NCI-H128 (cell line): ENCODE data around the gene TRIM38.
"Not testable (repeated sequence)": the region's sequence is repeated elsewhere in the genome, so short reads cannot be mapped to it uniquely, and the experiment has no call there.

Experiments
- DNase-seq: peaks from one replicate; lab custom pipeline; 2025; ENCODE audit not compliant: unreplicated experiment; lab: John Stamatoyannopoulos, UW

TRIM38 gene

DNA sequence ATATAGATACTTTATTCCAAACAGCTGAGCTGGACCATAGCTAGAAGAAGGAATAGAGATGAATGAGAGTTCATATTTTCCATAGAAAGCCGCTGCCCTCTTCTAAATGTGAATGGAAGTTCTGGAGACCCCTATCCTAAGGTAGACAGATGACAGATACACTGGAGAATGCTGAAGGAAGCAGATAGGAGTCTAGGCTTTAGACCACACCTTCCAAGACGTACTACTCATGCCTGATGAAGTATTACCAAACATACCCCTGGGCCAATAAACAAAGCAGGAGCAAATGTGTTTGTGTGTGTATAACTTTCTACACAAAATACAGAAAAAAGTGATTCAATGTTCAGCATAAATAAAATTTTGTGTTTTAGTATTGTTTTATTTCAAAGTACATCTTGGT, 23.0 kb upstream of the TRIM38 start:
- DNase-seq, result no peak

DNA sequence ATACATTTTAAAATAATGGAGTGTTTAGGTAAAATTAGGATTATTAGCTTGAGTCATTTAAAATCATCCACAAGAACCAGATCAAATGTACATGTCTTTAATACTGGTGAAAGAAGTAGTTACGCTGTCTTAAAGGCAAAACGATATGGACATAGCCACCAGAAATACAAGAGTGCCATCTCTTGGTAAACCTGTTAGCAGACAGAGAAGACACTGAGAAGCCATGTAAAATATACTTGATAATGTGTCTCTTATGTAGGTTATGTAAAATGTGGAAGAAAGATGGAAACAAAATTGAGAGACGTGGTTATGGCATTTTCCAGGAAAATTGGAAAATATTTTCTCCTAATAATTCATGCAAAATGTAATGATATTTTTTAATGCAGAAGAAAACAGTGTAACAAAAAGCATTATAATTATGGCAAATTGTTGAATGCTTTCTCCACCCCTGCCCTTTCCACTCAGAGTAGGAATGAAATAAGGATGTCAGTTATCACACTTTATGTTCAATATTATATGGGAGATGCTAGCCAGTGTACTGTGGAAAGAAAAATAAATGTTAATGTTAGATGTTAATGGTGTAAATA, 19.9 kb upstream of the TRIM38 start:
- no peak for DNase-seq

DNA sequence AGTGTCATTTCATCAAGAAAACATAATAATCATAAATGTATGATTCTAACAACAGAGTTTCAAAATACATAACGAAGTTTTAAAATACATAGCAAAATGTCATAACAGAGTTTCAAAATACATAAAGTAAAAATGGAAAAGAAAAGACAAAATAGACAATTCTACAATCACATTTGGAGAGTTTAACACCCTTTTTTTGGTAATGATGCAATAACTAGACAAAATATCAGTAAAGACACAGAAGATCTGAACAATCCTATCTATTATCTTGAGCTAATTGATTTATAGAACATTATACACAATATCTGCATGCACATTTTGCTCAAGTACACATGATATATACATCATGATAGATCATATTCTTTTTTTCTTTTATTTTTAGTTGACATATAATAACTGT, 18.7 kb upstream of the TRIM38 start:
- no peak for DNase-seq

DNA sequence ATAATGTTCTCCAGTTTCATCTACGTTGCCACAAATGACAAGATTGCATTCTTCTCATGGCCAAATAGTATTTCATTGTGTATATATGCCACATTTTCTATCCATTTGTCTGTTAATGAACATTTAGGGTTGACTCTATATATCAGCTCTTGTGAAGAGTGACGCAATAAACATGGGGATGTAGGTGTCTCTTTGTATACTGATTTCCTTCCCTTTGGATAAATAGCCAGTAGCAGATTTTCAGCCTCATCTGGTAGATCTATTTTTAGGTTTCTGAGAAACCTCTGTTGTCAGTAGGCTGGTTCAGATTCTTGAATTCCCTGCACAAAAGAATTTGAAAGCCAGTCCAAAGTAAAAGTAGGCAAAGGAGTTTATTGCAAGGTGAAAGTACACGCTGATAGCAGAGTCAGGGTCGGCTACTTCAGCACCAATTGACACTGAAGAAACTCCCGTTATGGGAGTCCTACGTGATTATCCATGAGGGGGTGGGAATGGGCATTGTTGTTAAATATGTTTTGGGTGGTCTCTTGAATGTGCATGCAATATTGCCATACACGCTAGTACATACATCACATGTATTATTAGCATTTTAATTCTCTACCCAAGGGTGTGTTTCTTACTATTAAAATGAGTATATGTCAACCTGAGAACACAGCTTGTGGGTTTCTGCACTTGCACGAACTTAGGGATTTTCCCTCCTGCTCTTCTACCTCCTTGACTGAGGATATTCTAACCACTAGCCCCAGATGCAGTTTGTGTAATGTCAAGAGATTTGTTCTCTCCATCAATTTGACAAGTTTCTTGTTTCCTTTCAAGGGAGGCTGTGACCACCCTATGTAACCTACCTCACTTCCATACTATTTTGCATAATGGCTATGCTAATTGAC, 17.7 kb upstream of the TRIM38 start:
- DNase-seq, result no peak

DNA sequence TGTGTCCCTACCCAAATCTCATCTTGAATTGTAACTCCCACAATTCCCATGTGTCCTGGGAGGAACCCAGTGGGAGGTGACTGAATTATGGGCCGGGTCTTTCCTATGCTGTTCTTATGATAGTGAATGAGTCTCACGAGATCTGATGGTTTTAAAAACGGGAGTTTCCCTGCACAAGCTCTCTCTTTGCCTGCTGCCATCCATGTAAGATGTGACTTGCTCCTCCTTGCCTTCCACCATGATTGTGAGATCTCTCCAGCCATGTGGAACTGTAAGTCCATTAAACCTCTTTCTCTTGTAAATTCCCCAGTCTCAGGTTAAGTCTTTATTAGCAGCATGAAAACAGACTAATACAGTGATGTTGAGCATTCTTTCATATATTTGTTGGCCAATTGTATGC, 16.9 kb upstream of the TRIM38 start:
- DNase-seq, result not testable (repeated sequence)

DNA sequence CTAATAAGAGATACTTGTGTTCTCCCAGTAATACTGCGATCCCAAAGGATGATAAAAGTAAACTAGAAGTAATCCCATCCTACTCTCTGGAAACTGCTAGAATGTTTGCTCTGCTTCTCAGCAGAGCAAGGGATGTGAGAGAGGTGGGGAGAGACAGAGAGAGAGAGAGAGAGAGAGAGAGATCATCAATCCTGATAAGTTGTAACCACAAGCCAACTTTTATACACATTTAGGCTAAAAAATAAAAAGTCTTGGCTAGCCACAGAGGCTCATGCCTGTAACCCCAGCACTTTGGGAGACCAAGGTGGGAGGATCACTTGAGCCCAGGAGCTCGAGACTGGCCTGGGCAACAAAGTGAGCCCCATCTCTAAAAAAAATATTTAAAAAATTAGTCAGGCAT, 16.0 kb upstream of the TRIM38 start:
- no peak for DNase-seq

DNA sequence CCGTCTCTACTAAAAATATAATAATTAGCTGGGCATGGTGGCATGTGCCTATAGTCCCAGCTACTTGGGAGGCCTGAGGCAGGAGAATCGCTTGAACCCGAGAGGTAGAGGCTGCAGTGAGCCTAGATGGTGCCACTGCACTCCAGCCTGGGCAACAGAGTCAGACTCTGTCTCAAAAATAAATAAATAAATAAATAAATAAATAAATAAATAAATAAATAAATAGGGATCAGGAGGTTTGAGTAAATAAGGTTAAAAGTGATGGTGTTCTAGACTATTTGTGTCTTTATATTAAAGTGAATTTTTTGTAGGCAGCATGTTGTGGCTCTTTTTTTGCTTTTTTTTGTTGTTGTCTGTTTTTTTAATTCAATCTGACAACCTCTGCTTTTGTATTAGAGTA, 15.1 kb upstream of the TRIM38 start:
- DNase-seq, result not testable (repeated sequence)

DNA sequence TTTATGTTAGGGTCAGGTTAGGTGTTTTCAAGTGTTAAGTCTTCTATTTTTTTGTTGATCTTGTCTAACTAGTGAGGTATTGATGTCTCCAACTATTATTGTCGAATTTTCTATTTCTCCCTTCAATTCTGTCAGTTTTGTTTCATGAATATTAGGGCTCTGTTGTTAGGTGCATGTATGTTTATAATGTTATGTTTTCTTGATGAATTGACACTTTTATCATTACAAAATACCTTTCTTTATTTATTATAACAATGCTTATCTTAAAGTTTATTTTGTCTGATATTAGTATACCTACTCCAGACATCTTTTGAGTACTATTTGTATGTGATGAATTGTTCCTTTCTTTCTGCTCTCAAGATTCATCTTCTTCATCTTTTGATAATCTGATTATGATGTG, 12.9 kb upstream of the TRIM38 start:
- DNase-seq, result no peak

DNA sequence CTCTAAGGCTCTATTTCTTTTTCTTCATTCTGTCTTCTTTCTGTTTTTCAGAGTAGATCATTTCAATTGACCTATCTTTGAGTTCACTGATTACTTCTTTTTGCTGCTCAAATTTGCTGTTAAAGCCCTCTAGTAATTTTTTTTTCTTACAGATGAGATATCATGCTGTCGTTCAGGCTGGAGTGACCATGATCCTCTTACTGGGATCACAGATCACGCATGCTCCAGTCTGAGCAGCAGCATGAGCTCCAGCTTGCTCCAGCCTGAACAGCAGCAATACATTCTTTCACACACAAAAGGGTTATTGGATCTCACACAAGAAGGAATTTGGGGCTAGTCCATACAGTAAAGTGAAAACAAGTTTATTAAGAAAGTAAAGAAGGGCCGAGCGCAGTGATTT, 12.3 kb upstream of the TRIM38 start:
- no peak for DNase-seq

DNA sequence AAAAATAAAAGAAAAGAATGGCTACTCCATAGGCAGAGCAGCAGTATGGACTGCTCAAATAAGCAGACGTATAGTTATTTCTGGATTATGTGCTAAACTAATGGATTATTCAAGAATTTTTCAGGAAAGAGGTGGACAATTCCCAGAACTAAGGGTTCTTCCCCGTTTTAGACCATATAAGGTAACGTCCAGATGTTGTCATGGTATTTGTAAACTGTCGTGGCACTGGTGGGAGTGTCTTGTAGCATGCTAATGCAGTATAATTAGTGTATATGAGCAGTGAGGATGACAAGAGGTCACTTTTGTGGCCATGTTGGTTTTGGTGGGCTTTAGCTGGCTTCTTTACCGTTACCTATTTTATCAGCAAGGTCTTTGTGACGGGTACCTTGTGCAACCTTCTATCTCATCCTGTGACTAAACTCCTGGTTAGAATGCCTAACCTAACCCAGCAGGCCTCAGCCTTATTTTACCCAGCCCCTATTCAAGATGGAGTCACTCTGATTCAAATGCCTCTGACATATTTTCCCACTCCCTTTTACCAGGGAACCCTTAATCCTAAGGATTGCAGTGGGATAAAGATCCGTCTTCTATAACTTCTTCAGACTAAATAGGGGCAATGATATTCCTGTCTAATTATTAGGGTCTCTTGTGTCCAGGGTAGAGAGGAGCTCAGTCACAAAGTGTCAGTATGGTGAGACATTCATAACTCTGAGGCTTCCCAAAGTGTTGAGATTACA, 11.1 kb upstream of the TRIM38 start:
- DNase-seq, result no peak

DNA sequence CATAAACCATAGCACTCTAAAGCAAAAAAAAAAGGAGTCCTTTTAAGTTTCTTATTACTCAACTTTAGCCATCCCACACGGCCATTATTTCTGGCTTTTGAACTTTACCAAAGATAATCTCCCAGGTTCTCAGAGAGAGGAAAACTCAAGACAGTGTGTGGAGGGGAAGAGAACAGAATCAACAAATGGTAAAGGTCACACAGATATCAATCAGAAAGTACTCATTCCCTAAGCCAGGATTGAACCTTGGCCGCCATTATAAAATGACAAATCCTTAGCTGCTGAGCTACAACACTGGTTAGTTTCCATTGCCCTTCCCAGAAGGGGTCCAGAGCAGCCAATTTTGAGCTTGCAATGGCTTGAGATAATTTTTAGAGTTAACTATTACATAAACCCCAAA, 10.1 kb upstream of the TRIM38 start:
- DNase-seq, result no peak

DNA sequence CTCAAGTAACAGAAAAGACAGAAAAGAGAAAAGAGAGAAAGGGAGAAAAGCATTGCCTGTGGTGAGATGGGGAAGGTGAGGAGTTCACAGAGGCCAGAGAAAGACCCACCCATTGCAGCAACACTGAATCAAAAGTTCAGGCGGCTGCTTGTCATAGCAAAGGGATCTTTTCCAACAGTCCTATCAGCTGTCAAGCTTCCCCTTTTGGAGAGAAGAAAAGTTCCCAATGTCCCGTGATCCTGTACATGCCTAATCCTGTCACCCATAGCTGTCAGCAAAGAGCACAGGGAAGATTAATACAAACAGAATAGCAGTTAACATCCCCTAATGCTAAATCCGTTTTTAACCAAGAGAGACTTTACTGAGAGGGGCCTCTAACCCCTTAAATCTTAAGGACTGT, 8.9 kb upstream of the TRIM38 start:
- DNase-seq, result no peak

DNA sequence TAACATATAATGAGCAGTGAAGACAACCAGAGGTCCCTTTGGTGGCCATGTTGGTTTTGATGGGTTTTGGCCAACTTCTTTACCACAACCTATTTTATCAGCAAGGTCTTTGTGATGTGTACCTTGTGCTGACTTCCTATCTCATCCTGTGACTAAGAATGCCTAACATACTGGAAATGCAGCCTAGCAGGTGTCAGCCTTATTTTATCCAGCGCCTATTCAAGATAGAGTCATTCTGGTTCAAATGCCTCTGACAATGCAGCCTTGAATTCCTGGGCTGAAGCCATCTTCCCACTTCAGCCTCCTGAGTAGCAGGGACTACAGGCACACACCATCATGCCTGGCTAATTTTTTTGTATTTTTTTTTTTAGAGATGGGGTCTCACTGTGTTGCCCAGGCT, 7.8 kb upstream of the TRIM38 start:
- no peak for DNase-seq

DNA sequence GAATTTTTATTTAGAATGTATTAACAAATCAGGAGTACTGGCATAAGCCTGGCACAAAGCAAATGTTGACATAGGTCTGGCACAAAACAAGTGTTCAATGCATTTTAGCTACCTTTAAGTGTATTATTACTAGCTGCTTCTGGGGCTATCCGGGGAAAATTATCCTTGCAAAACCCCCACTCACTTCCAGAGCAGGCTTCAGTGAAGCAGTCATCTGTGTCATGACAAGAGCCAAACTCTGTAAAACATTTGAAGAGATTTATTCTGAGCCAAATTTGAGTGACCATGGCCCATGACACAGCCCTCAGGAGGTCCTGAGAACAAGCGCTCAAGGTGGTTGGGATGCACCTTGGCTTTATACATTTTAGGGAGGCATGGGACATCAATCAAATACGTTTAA, 6.4 kb upstream of the TRIM38 start:
- no peak for DNase-seq

DNA sequence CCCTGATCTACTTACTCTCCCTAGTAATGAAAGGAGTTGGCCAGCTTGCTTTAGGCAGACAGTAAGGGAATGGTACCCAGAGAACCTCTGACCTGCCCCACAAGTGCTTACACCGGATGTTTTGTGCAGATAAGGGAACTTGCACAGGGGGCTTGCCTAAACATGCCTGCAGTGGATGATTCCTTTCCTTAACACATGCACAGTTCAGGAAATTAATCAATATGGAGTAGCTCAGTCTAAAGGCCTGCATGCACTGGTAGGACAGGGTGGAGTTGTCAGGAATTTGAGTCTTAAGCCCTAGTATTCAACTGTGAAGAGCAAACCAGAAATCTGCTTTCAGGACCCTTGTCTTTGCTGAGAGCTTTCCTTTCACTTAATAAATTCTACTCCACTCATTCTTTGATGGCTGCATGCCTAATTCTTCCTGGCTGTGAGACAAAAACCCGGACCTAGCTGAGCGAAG, 3.9 kb upstream of the TRIM38 start:
- DNase-seq, result no peak

DNA sequence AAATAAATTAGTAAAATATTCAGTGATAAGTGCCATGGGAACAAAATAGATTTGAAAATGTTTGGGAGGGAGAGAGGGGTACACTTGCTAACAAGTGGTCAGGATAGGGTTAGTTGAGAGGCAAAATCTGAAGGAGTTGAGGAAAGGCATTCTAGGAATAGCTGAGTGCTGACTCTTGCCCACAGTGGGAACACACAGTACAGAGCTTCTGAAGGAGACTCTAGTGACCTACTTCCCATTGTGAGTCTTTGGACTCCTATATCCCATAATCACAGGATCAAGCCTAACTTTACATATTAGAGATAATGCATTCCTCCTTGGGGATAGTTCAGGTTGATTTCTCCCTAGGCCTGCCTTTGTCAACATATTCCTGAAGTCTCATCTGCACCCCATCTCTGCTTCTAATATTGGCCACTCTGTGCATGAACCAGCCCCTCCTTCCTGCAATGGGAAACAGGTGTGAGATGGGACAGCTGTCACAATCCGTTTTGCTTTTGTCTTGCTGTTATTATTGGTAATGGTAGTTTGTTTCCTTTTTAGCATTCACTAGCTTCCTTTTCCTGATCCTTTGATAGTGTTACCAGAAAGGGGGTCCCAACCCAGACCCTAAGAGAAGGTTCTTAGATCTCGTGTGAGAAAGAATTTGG, 2.6 kb upstream of the TRIM38 start:
- no peak for DNase-seq

DNA sequence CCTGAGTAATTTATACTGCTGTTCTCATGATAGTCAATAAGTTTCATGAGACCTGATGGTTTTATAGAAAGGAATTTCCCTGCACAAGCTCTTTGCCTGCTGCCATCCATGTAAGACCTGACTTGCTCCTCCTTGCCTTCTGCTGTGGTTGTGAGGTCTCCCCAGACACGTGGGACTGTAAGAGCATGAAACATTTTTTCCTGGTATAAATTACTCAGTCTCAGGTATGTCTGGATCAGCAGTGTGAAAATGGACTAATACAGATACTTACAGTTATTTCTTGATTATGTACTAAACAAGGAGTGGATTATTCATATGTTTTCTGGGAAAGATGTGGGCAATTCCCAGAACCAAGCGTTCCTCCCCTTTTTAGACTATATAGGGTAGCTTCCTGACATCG, 1.9 kb upstream of the TRIM38 start:
- no peak for DNase-seq

DNA sequence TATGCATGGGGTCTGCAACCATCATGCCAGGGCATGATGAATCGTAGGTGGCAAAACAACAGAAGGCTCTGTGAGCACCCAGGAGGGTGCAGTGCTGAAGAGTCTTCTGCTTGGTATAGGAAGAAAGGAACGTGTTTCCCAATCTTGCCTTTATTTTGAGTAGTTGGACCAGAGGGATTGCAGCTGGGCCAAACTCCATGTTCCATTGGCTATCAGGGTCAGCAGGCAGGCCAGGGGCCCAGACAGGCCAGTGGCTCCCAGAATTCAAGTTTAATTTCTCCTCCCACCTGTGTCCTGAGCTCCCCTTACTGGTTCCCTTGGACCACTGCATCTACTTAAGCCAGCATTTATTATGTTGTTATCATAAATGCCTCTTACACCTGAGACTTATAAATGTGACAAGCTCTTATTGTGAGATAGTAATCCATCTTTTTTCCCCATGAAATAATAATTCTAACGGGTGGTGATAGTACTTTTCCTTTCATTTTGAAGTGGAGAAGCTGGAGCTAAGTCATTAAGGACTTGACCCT, 918 bp upstream of the TRIM38 start:
- DNase-seq, result no peak

DNA sequence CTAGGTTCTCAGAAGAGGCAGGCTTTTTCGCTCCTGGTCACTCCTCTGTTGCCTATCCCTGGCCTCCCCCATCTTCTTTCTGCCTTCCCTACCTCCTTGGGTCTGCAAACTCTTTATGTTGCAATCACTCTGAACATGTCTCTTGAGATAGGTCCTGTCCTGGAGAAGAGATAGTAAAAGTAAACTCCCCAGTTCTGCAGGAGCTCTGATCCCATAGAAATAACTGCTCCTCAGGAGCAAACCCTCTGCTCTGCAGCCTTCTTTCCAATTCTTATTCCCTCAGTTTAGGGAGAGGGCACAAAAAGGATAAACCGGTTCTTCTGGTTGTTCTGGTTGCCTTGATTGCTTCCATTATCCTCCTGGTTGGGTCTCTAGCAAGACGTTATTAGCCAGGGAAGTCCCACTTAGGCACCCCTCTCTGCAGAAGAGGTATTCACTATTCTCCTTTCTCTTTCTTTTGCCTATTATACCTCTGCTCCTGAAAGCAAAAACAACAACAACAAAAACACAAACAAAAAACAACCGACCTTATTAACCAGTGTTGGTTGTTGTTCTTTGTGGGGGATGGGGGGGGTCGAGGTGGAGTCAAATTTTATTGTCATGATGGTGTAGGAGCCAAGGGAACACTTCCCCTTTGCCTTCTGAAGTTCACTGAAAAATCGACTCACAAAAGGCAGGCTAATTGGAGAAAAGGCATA, 973 bp downstream of the TRIM38 start:
- peak; percentile 21 for DNase-seq

DNA sequence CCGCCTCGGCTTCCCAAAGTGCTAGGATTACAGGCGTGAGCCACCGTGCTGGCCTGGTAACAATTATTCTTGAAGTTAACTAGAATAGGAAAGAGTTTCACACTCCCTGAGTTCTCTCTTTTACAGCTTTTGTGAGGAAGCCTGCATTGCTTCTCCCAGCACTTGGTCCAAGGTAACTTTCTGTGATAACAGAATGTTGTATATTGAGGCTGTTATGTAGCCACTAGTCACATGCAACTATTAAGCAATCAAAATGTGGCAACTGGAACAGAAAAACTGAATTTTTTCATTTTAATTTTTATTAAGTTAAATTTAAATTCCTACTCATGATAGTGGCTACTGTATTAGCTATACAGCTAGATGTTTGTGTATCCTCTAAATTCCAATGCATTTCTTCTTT, 2.5 kb downstream of the TRIM38 start:
- no peak for DNase-seq

DNA sequence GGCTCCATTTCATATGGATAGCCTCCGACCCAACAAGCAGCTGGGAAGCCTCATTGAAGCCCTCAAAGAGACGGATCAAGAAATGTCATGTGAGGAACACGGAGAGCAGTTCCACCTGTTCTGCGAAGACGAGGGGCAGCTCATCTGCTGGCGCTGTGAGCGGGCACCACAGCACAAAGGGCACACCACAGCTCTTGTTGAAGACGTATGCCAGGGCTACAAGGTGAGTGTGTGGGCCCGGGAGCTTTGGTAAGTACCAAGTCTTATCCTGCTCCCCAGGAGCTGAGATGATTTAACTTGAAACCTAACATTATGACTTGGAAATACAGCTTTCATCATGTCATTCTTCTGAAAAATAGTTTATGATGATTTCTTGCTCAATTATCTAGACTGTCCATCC, 4.1 kb downstream of the TRIM38 start:
- DNase-seq, result no peak
